Gastroesophageal sphincter (tissue), 4 donors: Measurements from ENCODE around the gene SIX2. TPM values are rescaled to one million over a fixed set of nuclear protein-coding genes. Genes with fewer than 3 reads are reported as not detected.

Experiments
- ATAC-seq: fragments of 150-250 bp; one replicate; pipeline ENCODE4 v1.9.1; 2016; ENCODE audit warnings: mild to moderate bottlenecking, moderate library complexity
- H3K27ac ChIP-seq, 4 donors: fragments of 200-600 bp; sonication (generic) in 3 of 4; 1 replicate in 3 of 4; 2 replicates in 1 of 4; pipeline ENCODE4 v1.5.1; 2016 to 2019
- H3K27me3 ChIP-seq: fragments of 200-600 bp; sonication (generic); one replicate; pipeline ENCODE4 v1.5.1; 2019
- H3K36me3 ChIP-seq, 2 donors: fragments of 200-600 bp; sonication (generic); one replicate each; pipeline ENCODE4 v1.5.1; 2019; ENCODE audit warnings: control low read depth in 1 of 2
- H3K4me1 ChIP-seq, 3 donors: fragments of 200-600 bp; sonication (generic); 1 replicate in 2 of 3; 2 replicates in 1 of 3; pipeline ENCODE4 v1.5.1; 2016 to 2019; ENCODE audit warnings: control low read depth in 2 of 3
- H3K4me3 ChIP-seq, 2 donors: fragments of 200-600 bp; sonication (generic); one replicate each; pipeline ENCODE4 v1.5.1; 2019; ENCODE audit warnings: mild to moderate bottlenecking in 1 of 2, moderate library complexity in 1 of 2
- H3K9me3 ChIP-seq, 3 donors: fragments of 200-600 bp; sonication (generic); one replicate each; pipeline ENCODE4 v1.5.1; 2017 to 2019; ENCODE audit warnings: control low read depth in 2 of 3
- EP300 ChIP-seq: sonication (generic); formaldehyde crosslinking; IDR thresholded peaks from one replicate; pipeline ENCODE4 v1.6.1; 2017; ENCODE audit warnings: antibody characterized with exemption, mild to moderate bottlenecking
- POLR2A ChIP-seq, 2 donors: fragments of 450-650 bp; IDR thresholded peaks; one replicate each; pipeline ENCODE4 v1.6.1; 2017; ENCODE audit warnings: antibody characterized with exemption in 2 of 2, mild to moderate bottlenecking in 2 of 2, moderate library complexity in 1 of 2
- POLR2AphosphoS5 ChIP-seq: sonication (generic); formaldehyde crosslinking; IDR thresholded peaks from one replicate; pipeline ENCODE4 v1.6.1; 2017; ENCODE audit warnings: antibody characterized with exemption
- WGBS, 2 donors: methylation state at CpG; one replicate each; pipeline ENCODE4 v1.1.5; 2018; ENCODE audit warnings: low coverage in 1 of 2; 5-methylcytosine and 5-hydroxymethylcytosine counted together
- total RNA-seq, 4 donors: library from RNA; depleted of rRNA; stranded (reverse); fragments of >200 nt; gene quantifications; one replicate each; pipeline ENCODE4 v1.1.0, GENCODE V29; 2016
- TF ChIP-seq, protein P1 (sequence below), 4 experiments: fragments of 200-600 bp in 2 of 4; fragments of 450-650 bp in 2 of 4; sonication (generic) in 1 of 4; IDR thresholded peaks; one replicate each; pipeline ENCODE4 v1.5.1; 2017 to 2019; ENCODE audit warnings: antibody characterized with exemption in 4 of 4, mild to moderate bottlenecking in 2 of 4, moderate library complexity in 2 of 4

SIX2 gene
- total RNA-seq, 4 donors from 2014 or later, result 1.2 to 1.7 (median 1.5) TPM; not detected in 1

- no peak for ATAC-seq
Observed at GRCh38 chr2:44975571-44976450, 33.4 kb downstream of the SIX2 start.

GRCh38 chr2:44974064-44974715 lies 35.1 kb downstream of the SIX2 start:
- Histone ChIP-seq H3K36me3 (no peaks in the 10 kb centered on the region), H3K4me3 (no peak overlapping the region), H3K9me3 (no peaks in the 10 kb centered on the region), H3K27ac (no peak overlapping the region), H3K4me1 (no peaks in the 10 kb centered on the region), H3K27me3 (peaks cover 80% of the 10 kb centered on the region)
- no peak for TF ChIP-seq POLR2AphosphoS5
- TF ChIP-seq, protein P1, sequence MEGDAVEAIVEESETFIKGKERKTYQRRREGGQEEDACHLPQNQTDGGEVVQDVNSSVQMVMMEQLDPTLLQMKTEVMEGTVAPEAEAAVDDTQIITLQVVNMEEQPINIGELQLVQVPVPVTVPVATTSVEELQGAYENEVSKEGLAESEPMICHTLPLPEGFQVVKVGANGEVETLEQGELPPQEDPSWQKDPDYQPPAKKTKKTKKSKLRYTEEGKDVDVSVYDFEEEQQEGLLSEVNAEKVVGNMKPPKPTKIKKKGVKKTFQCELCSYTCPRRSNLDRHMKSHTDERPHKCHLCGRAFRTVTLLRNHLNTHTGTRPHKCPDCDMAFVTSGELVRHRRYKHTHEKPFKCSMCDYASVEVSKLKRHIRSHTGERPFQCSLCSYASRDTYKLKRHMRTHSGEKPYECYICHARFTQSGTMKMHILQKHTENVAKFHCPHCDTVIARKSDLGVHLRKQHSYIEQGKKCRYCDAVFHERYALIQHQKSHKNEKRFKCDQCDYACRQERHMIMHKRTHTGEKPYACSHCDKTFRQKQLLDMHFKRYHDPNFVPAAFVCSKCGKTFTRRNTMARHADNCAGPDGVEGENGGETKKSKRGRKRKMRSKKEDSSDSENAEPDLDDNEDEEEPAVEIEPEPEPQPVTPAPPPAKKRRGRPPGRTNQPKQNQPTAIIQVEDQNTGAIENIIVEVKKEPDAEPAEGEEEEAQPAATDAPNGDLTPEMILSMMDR (IDR thresholded peaks at IDR 0.05), result no peak
- no peak for TF ChIP-seq EP300
- TF ChIP-seq POLR2A (IDR thresholded peaks at IDR 0.05), result no peak
- ATAC-seq, result no peak
- WGBS, 2 donors, result 60% methylated on average over 5 of the region's 6 CpGs; no CpG with 5 or more reads in 1 of the 2 donors

More at GRCh38 chr2:44975571-44976450, 33.4 kb downstream of the SIX2 start:
- Histone ChIP-seq H3K36me3 (no peaks in the 10 kb centered on the region), H3K27me3 (peaks cover 91% of the 10 kb centered on the region), H3K4me1 (no peaks in the 10 kb centered on the region), H3K9me3 (no peaks in the 10 kb centered on the region), H3K27ac (no peak overlapping the region), H3K4me3 (no peak overlapping the region)
- WGBS, 2 donors, result 56 to 75% methylated on average over 4 to 9 of the region's 24 CpGs
- TF ChIP-seq POLR2A (IDR thresholded peaks at IDR 0.05), result no peak
- TF ChIP-seq EP300, result no peak
- TF ChIP-seq, protein P1 (IDR thresholded peaks at IDR 0.05), result no peak
- no peak for TF ChIP-seq POLR2AphosphoS5

DNA sequence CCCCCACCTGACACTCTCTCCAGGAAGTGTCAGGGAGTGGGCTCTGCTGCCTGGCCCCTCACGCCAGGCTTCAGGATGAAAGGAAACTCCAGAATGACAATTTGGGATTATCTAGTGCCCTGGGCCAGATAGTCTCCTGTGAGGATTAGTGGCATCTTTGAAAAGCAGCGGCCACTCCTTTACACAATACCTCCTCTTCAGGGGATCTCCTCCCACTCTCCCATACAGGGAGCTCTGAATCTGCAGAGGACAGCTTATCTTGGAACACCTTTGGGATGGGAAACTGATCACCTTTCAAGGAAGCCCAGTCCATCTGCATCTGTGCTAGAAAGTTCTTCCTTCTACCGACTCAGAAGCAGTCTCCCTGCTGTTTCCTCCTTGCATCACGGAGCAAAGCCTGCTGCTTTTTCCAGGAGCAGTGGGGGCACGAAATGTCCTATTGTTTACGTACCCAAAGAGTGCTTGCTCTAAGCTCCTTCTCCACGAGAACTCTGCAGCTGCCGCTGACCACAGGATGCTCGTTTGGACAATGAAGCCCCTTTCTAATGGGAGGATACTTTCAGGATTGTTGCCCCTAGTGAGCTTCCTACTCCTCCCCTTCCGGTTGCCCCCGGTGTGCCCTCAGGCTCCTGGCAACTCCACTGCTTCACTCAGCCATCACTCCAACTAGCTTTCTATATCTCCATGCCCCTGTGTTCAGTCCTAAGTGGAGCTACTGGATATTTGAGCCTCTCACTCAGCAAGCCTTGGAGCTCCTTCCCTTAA lies 36.3 kb downstream of the SIX2 start:
- H3K36me3 ChIP-seq, result no peaks in the 10 kb centered on the region
- peaks cover 73% of the 10 kb centered on the region for H3K27me3 ChIP-seq
- no peak overlapping the region for H3K4me3 ChIP-seq
- no peak overlapping the region for H3K27ac ChIP-seq
- 35 to 39% methylated on average over 7 to 8 of the region's 11 CpGs for WGBS, 2 donors
- H3K4me1 ChIP-seq, result no peaks in the 10 kb centered on the region
- no peaks in the 10 kb centered on the region for H3K9me3 ChIP-seq
- TF ChIP-seq POLR2AphosphoS5 (no peak), POLR2A (IDR thresholded peaks at IDR 0.05) (no peak), EP300 (no peak)
- TF ChIP-seq, protein P1 (IDR thresholded peaks at IDR 0.05), result no peak
- ATAC-seq, result no peak

DNA sequence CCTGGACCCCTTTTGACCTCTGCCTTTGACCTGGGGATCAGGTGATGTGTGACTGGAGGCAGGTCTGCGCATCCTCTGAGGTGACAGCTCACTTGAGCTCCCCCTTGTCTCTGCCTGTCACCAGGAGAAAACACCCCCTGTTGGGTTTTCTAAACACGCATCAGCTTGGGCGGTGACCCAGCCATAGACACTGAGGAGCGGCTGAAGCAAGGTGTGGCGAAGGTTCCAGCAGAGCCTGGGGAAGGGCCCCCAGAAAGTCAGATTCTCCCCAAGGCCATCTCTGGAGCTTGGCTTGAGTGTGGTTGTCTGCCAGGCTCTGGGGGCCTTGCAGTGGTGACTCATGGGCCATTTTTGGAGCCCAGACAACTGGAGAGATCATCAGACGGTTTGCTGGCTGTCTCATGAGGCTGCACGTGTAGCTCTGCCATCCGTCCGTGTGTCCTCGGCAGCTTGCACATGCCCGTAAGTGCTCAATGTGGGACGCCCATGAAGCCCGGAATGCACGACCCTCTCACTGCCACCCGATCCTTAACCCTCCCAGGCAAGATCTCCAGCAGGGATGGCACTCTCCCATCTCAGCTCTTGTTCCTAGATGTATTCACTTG lies 38.3 kb downstream of the SIX2 start:
- 82 to 100% methylated on average over 2 to 5 of the region's 15 CpGs for WGBS, 2 donors
- Histone ChIP-seq H3K27me3 (peaks cover 65% of the 10 kb centered on the region), H3K36me3 (no peaks in the 10 kb centered on the region), H3K9me3 (no peaks in the 10 kb centered on the region), H3K4me3 (no peak overlapping the region), H3K27ac (no peak overlapping the region), H3K4me1 (no peaks in the 10 kb centered on the region)
- no peak for ATAC-seq
- TF ChIP-seq, protein P1 (IDR thresholded peaks at IDR 0.05), result no peak
- TF ChIP-seq POLR2A (IDR thresholded peaks at IDR 0.05) (no peak), POLR2AphosphoS5 (no peak), EP300 (no peak)
